ENCODE measurements around the gene GRHL3.

The GRHL3 gene

DNA sequence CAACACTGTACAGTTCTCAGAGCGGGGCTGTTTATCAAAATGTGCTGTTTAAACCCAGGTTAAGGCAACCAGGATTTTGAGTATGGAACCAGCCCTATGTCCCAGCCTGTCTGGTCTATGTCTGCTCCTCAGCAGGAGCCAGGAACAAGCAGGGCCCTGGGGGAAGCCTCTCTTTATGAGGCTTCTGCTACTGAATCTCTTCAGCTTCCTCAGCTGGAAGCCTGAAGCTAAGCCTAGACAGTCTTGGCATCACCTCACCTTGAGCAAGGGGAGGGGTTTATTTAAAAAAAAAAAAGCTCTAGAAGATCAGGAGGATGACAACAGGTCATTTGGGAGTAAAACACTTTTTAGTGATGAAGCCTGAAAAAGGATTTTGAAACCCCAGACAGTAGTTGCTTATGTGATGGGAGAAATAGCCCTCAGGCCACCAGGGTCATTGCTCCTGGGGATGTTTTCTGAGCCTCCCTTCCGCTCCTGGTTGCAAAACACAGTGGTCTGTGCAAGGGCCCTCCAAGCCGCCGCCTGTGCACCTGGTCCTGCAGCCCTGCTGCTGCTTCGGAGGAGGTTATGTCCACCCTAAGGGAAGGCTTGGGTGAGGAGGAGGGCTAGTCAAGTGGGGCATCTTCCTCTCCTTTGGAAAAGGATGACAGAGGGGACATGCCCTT, 21.8 kb upstream of the GRHL3 start:
- H3K9me3 ChIP-seq (ENCODE audit: severe bottlenecking), result no peaks in the 10 kb centered on the region
- TF ChIP-seq CTCF (IDR thresholded peaks at IDR 0.05; ENCODE audit: poor library complexity, severe bottlenecking), result no peak
- no peaks in the 10 kb centered on the region for H3K36me3 ChIP-seq (ENCODE audit: low read depth)
- peaks cover 35% of the 10 kb centered on the region for H3K4me1 ChIP-seq (ENCODE audit: insufficient read depth, poor library complexity, severe bottlenecking)
- ATAC-seq (ENCODE audit: low read depth) (no peak), DNase-seq (ENCODE audit: low spot score) (no peak)
- no peak overlapping the region for H3K4me3 ChIP-seq (ENCODE audit: severe bottlenecking)
- peak overlapping the region; percentile 99 for H3K27ac ChIP-seq (ENCODE audit: poor library complexity, severe bottlenecking)
- no peaks in the 10 kb centered on the region for H3K27me3 ChIP-seq (ENCODE audit: insufficient read depth, poor library complexity, severe bottlenecking)

DNA sequence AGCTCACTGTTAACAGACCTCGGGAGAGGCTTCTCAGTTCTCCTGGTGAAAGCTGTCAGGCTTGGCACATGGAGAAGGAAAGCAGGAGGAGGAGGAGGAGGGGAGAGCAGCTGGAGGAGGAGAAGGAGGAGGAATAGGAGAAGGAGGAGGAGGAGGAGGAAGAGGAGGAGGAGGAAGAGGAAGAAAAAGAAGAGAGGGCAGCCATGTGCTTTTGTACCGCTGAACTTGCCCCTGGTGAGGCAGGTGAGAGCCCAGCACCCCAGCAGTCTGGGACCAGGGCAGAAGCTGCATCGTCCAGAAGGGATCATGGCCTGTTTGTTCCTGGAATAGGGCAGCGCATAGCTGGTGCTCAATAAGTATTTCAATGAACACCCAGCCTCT, 21.3 kb upstream of the GRHL3 start:
- DNase-seq (ENCODE audit: low spot score) (no peak), ATAC-seq (ENCODE audit: low read depth) (no peak)
- no peaks in the 10 kb centered on the region for H3K36me3 ChIP-seq (ENCODE audit: low read depth)
- TF ChIP-seq CTCF (IDR thresholded peaks at IDR 0.05; ENCODE audit: poor library complexity, severe bottlenecking), result no peak
- no peaks in the 10 kb centered on the region for H3K27me3 ChIP-seq (ENCODE audit: insufficient read depth, poor library complexity, severe bottlenecking)
- H3K4me1 ChIP-seq (ENCODE audit: insufficient read depth, poor library complexity, severe bottlenecking), result peaks cover 35% of the 10 kb centered on the region
- no peak overlapping the region for H3K27ac ChIP-seq (ENCODE audit: poor library complexity, severe bottlenecking)
- H3K9me3 ChIP-seq (ENCODE audit: severe bottlenecking), result no peaks in the 10 kb centered on the region
- no peak overlapping the region for H3K4me3 ChIP-seq (ENCODE audit: severe bottlenecking)

DNA sequence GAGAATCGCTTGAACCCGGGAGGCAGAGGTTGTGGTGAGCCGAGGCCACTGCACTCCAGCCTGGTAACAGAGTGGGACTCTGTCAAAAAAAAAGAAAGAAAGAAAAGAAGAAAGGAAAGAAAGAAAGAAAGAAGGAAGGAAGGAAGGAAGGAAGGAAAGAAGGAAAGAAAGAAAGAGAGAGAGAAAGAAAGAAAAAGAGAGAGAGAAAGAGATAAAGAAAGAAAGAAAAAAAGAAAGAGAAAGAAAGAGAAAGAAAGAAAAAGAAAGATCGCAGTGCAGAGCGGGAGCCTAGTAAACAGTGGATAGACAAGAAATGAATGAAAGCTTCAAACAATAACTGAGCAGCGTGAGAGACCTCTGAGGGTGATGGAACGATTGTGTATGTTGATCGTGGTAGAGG, 20.6 kb upstream of the GRHL3 start:
- H3K27me3 ChIP-seq (ENCODE audit: insufficient read depth, poor library complexity, severe bottlenecking), result no peaks in the 10 kb centered on the region
- no peaks in the 10 kb centered on the region for H3K36me3 ChIP-seq (ENCODE audit: low read depth)
- H3K27ac ChIP-seq (ENCODE audit: poor library complexity, severe bottlenecking), result no peak overlapping the region
- DNase-seq (ENCODE audit: low spot score) (no peak), ATAC-seq (ENCODE audit: low read depth) (no peak)
- TF ChIP-seq CTCF (IDR thresholded peaks at IDR 0.05; ENCODE audit: poor library complexity, severe bottlenecking), result no peak
- no peak overlapping the region for H3K4me3 ChIP-seq (ENCODE audit: severe bottlenecking)
- H3K4me1 ChIP-seq (ENCODE audit: insufficient read depth, poor library complexity, severe bottlenecking), result peaks cover 29% of the 10 kb centered on the region
- no peaks in the 10 kb centered on the region for H3K9me3 ChIP-seq (ENCODE audit: severe bottlenecking)

- H3K27ac ChIP-seq (ENCODE audit: poor library complexity, severe bottlenecking), result peak overlapping the region; percentile 7
- H3K4me1 ChIP-seq (ENCODE audit: insufficient read depth, poor library complexity, severe bottlenecking), result peaks cover 20% of the 10 kb centered on the region
- no peaks in the 10 kb centered on the region for H3K36me3 ChIP-seq (ENCODE audit: low read depth)
- no peaks in the 10 kb centered on the region for H3K9me3 ChIP-seq (ENCODE audit: severe bottlenecking)
- TF ChIP-seq CTCF (IDR thresholded peaks at IDR 0.05; ENCODE audit: poor library complexity, severe bottlenecking), result no peak
- no peak for DNase-seq (ENCODE audit: low spot score)
- no peaks in the 10 kb centered on the region for H3K27me3 ChIP-seq (ENCODE audit: insufficient read depth, poor library complexity, severe bottlenecking)
- no peak overlapping the region for H3K4me3 ChIP-seq (ENCODE audit: severe bottlenecking)
- peak; percentile 71; the same call in 2 of the 3 replicates for ATAC-seq (ENCODE audit: low read depth)
These were observed 19.3 kb upstream of the GRHL3 start for GRCh38 chr1:24299901-24300300.

DNA sequence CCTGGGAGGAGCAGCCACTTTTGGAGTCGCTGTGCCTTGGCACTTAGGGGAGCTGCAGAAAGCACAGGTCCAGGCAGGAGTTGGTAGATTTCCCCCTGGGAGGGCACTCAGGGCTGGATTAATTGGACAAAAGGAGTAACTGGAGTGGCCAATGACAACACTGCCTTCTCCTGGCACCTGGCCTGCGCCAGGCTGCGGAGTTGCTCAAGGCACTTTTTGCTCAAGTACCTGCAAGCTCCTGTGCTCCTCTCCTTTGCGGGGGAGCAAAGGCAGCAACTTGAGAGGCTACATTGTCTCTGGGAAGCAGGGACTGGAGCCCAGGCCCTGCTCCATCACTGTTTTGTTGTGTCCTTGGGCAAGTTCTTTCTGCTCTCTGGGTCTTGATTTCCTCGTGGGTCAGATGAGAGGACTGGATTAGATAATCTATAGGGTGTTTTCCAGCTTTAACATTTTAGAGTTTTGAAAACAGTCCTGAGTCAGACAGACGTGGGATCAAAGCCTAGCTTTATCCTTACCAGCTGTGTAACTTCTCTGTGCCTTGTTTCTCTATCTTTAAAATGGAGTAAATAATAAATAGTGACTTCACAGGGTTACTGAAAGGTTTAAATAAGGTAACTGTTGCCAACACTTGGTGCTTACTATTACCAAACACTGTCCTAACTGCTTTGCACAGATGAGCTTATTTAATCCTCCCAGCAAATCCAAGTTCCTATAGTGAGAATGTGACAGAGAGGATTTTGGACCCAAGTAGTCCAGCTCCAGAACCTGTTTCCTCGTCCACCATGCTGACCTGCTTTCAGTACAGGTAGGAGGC, 18.0 kb upstream of the GRHL3 start:
- no peaks in the 10 kb centered on the region for H3K27me3 ChIP-seq (ENCODE audit: insufficient read depth, poor library complexity, severe bottlenecking)
- no peaks in the 10 kb centered on the region for H3K9me3 ChIP-seq (ENCODE audit: severe bottlenecking)
- peaks cover 9% of the 10 kb centered on the region for H3K4me1 ChIP-seq (ENCODE audit: insufficient read depth, poor library complexity, severe bottlenecking)
- H3K36me3 ChIP-seq (ENCODE audit: low read depth), result no peaks in the 10 kb centered on the region
- no peak for DNase-seq (ENCODE audit: low spot score)
- peak overlapping the region; percentile 7 for H3K27ac ChIP-seq (ENCODE audit: poor library complexity, severe bottlenecking)
- TF ChIP-seq CTCF (IDR thresholded peaks at IDR 0.05; ENCODE audit: poor library complexity, severe bottlenecking), result no peak
- H3K4me3 ChIP-seq (ENCODE audit: severe bottlenecking), result no peak overlapping the region
- peak; percentile 40; the same call in 2 of the 3 replicates for ATAC-seq (ENCODE audit: low read depth)
